Superior temporal gyrus (tissue), 1 donor: Measurements from ENCODE around the gene CCM2.
"Not testable (repeated sequence)": the region's sequence is repeated elsewhere in the genome, so short reads cannot be mapped to it uniquely, and the experiment has no call there.

Experiments used
- DNase-seq: peaks from one replicate; pipeline ENCODE4 v3.0.0-alpha.2; 2016; ENCODE audit errors: extremely low spot score

CCM2 gene

DNA sequence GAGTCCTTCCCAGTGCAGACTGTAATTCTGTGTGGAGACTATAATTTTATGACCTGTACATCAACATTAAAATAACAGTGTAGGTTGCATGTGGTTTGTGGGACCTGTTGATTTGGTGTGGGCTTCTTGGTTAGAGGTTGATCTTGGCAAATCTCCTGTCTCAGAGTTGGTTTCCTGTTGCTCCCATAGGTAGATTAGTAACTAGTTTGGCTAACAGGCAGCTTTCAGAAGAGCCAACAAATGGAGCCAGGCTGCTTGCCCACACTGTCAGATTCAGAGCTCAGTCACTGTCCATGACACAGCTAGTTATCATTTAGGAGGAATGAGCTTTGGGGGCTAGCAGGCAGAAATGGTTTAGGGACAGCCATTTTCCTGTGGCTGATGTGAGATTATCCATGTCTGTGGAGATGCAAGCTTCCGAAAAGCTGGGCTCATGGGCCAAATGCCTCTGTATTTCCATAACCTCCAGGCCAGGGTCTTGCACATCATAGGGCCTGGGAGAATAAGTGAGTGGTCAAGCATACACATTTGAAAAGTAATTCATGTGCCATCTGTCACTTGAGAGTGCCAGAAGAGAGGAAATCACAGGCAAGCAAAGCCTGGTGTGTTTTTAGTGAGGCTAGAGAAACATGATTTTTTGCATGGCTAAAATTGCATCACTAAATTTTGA is 33.4 kb downstream of the CCM2 start:
- DNase-seq = no peak

DNA sequence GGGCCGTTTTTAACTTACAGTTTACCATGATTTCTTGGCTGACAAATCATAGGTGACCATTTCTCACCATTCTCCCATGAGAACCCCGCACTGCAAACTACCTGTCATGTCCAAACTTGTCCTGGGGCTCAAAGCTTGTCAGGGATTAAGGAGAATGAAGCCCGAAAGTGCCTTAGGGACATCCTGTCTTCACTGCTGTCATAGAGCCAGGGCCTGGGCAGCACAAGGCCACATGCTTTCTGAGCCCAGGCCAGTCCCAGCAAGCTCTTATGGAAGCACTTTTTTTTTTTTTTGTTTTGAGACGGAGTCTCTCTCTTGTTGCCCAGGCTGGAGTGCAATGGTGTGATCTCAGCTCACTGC is 33.9 kb downstream of the CCM2 start:
- DNase-seq = no peak

GRCh38 chr7:45034710-45035109 is 34.7 kb downstream of the CCM2 start:
- not testable (repeated sequence) for DNase-seq

GRCh38 chr7:45035371-45035770 is 35.4 kb downstream of the CCM2 start:
- DNase-seq = no peak

GRCh38 chr7:45035893-45036292 is 35.9 kb downstream of the CCM2 start:
- no peak for DNase-seq

DNA sequence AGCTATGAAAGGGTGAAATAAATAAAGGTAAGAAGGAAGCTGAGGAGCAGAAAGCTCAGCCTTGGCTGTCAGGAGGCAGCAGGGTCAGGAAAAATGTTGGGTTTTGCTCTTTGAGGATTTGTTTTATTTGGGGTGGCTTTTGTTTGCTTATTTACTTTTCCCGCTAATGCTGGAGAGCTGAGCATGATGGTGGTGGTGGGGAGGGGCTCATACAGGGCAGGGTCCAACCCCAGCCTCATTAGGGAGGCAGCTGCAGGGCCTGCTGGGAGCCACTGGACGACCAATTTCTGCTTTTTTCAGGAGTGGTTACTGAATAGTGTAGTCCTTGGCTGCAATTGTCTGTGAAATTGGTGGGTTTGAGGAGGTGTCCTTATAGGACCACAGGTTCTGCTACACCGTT is 36.3 kb downstream of the CCM2 start:
- no peak for DNase-seq

DNA sequence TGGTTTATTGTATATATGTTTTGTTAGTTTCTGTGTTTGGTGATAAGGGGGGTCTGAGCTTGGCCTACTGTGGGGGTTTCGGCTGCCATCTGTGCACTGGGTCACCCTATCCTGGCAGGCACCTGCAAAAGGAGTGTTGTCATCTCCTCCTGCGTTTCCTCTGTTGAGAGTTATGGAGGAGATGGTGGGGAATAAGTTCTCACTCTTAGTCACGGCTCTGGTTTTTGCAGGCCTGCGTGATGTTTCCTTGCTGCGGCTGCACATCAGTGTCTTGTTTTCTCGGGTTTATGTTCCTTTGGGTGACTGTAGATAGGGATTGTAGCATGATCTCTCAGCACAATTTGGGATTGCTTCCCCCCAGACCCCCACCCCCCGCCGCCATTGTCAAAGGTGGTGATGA is 36.8 kb downstream of the CCM2 start:
- DNase-seq = no peak

DNA sequence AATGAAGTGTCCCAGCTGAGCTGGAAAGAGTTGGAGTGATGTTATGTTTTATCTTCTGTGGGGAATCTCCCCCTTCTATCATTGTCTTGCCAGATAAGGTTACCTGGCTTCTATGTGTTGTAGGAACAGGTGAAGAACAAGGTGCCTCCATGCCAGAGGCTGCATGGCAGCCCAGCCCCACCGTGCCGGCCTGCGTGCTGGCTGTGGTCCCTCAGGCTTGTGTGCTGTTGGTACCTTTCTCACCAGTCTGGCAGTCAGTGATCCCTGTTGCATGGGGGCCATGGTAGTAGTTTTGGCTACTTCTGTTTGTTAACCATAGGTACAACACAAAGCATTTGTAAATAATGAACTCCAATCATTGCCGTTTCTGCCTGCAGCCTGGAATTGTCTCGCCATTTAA is 37.9 kb downstream of the CCM2 start:
- no peak for DNase-seq

GRCh38 chr7:45039106-45039505 is 39.1 kb downstream of the CCM2 start:
- DNase-seq = no peak

DNA sequence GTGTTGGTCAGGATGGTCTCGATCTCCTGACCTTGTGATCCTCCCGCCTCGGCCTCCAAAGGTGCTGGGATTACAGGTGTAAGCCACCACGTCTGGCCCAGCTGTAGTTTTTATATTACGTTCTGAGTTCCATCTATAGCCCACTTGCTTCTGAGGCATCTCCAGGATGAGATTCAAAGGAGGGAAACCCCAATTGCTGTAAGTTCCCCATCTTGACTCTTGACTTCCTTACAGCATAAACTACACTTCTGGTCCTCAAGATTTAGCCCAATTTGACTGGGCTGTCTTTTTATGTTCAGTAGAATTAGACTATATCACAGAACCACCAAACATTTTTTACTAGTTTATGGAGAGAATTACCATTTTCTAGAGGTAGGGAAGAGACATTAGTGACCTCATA is 44.3 kb downstream of the CCM2 start:
- no peak for DNase-seq

DNA sequence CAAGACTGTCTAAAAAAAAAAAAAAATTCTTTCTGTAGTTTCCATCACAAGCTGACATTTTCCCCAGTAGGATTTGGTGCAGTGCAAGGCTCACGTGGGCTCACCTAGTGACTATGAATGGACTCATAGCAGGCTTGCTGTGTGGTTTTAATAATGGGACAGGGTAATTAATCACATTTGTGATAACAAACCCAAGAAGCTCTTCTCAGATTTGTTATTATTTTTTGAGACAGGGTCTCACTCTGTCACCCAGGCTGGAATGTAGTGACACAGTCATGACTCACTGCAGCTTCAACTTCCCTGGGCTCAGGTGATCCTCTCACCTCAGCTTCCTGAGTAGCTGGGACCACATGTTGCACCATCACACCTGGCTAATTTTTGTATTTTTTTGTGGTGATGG is 48.7 kb downstream of the CCM2 start:
- DNase-seq = no peak

- DNase-seq = no peak
Measured at GRCh38 chr7:45050198-45050597, 50.2 kb downstream of the CCM2 start.

GRCh38 chr7:45052011-45052410 is 52.0 kb downstream of the CCM2 start:
- no peak for DNase-seq

DNA sequence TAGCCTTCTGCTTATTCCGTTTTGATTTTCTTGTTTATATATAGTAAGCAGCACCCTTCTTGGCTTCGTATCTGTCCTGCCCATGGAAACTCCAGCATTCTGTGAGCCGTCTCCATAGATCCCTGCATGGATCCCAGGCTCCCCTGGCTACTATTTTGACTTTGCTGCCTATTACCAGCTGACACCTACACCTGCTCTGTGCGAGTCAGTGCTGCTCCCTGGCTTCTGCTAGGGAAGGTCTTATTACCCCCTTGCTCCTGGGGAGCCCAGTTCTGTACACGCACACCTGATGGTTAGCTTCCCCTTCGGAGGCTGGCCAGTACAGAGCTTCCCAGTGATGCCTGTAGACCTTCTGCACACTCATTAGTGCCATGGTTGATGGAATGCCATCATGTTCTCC is 53.4 kb downstream of the CCM2 start:
- no peak for DNase-seq

- DNase-seq = no peak
Measured at GRCh38 chr7:45053941-45054340, 53.9 kb downstream of the CCM2 start.

GRCh38 chr7:45054442-45054841 is 54.4 kb downstream of the CCM2 start:
- DNase-seq = no peak

DNA sequence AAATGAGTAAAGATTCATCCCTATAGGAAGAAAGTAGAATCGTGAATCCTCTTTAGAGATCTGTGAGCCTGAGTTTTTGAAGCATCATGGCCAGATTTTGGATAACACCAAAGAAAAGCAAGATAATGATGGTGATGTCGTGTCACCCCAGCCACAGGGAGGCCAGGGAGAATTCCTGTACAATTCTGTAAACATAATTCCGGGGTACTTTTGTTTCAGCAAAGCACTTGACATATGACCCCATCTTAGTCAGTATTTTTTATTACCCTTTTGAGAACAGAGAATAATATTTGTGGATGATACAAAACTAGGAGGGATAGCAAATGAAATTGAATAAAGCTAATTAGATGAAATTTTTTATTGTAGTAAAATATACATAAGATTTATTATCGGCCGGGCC is 55.0 kb downstream of the CCM2 start:
- DNase-seq = no peak

- DNase-seq = no peak
Measured at GRCh38 chr7:45055594-45056219, 55.7 kb downstream of the CCM2 start.

DNA sequence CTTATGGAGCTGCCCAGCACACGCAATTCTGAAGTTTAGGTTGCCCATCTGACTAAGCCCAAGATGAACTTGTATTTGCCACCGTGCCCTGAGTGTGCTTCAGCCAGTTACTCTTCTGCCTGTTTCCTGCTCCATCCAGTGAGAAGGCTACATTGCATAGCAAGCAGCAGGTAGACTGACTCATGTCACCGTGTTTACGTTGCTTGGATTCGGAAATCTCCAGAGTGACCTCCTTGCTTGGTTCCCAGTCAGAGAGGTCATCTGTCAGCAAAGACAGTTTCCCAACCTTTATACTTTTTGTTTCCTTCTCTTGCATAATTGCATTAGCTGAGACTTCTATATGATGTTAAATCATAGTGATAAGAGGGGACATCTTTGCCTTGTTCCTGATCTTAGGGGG is 57.9 kb downstream of the CCM2 start:
- no peak for DNase-seq

GRCh38 chr7:45060295-45060694 is 60.3 kb downstream of the CCM2 start:
- no peak for DNase-seq

DNA sequence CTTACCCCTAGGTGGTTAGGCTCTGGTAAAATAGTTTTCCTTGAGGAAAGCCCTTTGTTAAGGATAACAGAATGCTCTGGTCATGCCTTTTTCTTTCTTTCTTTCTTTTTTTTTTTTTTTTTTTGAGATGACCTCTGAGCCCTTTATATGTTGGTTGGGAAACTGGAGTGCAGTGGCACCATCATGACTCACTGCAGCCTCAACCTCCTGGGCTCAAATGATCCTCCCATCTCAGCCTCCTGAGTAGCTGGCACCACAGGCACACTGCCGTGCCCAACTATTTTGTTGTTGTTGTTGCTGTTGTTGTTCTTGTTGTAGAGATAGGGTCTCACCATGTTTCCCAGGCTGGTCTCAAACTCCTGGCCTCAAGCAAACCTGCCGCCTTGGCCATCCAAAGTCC is 61.4 kb downstream of the CCM2 start:
- DNase-seq = no peak

- DNase-seq = no peak
Measured at GRCh38 chr7:45061806-45062425, 61.9 kb downstream of the CCM2 start.

- DNase-seq = no peak
Measured at GRCh38 chr7:45064047-45064725, 64.2 kb downstream of the CCM2 start.
